Ectodermal cell (in vitro differentiated cells): ENCODE measurements around the gene UNKL.

Experiments
- H3K27ac ChIP-seq: 2 replicates; pipeline ENCODE4 v1.7.0; 2013; ENCODE audit warnings: mild to moderate bottlenecking, low read depth, low read length; ENCODE audit not compliant: insufficient read depth, poor library complexity, severe bottlenecking
- H3K27me3 ChIP-seq: 2 replicates; pipeline ENCODE4 v1.7.0; 2013; ENCODE audit warnings: mild to moderate bottlenecking, low read length; ENCODE audit not compliant: insufficient read depth, control insufficient read depth, poor library complexity, severe bottlenecking
- H3K36me3 ChIP-seq: one replicate; pipeline ENCODE4 v1.7.0; 2013; ENCODE audit warnings: low read length; ENCODE audit not compliant: control insufficient read depth, insufficient read depth
- H3K4me1 ChIP-seq: one replicate; pipeline ENCODE4 v1.7.0; 2013; ENCODE audit warnings: low read length; ENCODE audit not compliant: control insufficient read depth, insufficient read depth
- H3K4me3 ChIP-seq: 2 replicates; pipeline ENCODE4 v1.7.0; 2013; ENCODE audit warnings: low read depth, low read length, control low read depth; ENCODE audit not compliant: insufficient read depth
- H3K9me3 ChIP-seq: 2 replicates; pipeline ENCODE4 v1.7.0; 2013; ENCODE audit warnings: mild to moderate bottlenecking, low read length, moderate library complexity; ENCODE audit not compliant: control insufficient read depth
- WGBS, 2 experiments: methylation state at CpG; one replicate each; pipeline ENCODE4 v1.1.7; 2013; ENCODE audit warnings: missing lambda C conversion rate in 2 of 2; 5-methylcytosine and 5-hydroxymethylcytosine counted together

Gene UNKL

DNA sequence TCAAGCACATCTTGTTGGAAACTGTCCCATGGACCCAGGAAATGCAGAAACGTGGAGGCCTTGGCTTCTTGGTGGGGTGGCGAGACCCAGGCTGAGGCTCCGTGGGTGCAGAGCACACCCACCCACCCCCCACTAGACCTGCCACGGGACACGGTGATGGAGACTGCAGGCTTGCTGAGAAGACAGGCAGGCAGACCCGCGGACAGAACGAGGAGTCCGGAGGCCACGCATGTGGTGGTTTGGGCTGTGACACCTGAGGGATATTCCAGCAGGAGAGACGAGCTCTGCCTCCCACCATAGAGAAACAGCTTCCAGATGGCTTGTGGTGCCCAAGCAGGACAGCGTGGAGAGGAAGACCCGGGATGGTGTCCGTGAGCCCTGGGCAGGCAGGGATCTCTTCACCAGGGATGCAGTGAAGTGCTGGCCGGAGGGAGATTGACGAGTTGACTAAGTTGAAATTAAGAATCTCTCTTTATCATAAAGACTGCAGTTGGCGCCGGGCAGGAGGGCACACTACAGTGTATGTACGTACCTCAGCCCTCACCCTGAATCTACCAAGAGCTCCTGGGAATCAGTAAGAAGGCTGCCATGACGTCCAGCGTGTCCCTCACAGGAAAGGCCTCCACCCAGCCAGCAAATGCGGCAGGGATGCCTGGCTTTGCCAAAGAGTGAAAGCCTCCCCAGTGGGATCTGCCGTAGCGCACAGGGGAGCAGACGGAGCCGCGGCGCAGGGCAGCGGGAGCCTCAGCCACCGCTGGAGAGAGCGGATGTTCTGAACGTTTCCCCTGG is 96.8 kb downstream of the UNKL start:
- Histone ChIP-seq H3K36me3 (peaks cover 74% of the 10 kb centered on the region), H3K27me3 (no peaks in the 10 kb centered on the region), H3K27ac (no peak overlapping the region), H3K4me1 (no peaks in the 10 kb centered on the region), H3K9me3 (no peaks in the 10 kb centered on the region), H3K4me3 (no peak overlapping the region)
- 96 to 97% methylated on average over 32 of the region's 32 CpGs for WGBS, 2 experiments

DNA sequence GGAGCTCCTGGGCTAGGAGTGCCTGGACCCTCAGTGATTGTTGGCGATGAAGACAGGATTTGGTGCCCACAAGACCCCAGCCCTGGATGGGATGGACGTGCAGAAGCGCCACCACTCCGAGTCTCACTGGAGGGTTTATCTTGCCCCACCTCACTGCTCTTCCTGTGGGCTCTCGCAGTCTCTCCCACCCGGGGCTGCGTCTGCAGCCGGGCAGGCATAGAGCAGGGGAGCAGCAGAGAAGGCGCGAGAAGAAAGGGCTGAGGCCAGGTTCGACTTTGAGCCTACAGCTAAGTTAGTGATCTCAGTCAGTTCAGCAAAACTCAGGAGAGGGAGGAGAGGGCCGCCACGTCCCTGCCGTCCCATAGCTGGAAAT is 98.5 kb downstream of the UNKL start:
- Histone ChIP-seq H3K4me3 (no peak overlapping the region), H3K27me3 (no peaks in the 10 kb centered on the region), H3K4me1 (peaks cover 12% of the 10 kb centered on the region), H3K27ac (no peak overlapping the region), H3K9me3 (no peaks in the 10 kb centered on the region), H3K36me3 (peaks cover 78% of the 10 kb centered on the region)
- 97 to 98% methylated on average over 14 of the region's 14 CpGs for WGBS, 2 experiments

DNA sequence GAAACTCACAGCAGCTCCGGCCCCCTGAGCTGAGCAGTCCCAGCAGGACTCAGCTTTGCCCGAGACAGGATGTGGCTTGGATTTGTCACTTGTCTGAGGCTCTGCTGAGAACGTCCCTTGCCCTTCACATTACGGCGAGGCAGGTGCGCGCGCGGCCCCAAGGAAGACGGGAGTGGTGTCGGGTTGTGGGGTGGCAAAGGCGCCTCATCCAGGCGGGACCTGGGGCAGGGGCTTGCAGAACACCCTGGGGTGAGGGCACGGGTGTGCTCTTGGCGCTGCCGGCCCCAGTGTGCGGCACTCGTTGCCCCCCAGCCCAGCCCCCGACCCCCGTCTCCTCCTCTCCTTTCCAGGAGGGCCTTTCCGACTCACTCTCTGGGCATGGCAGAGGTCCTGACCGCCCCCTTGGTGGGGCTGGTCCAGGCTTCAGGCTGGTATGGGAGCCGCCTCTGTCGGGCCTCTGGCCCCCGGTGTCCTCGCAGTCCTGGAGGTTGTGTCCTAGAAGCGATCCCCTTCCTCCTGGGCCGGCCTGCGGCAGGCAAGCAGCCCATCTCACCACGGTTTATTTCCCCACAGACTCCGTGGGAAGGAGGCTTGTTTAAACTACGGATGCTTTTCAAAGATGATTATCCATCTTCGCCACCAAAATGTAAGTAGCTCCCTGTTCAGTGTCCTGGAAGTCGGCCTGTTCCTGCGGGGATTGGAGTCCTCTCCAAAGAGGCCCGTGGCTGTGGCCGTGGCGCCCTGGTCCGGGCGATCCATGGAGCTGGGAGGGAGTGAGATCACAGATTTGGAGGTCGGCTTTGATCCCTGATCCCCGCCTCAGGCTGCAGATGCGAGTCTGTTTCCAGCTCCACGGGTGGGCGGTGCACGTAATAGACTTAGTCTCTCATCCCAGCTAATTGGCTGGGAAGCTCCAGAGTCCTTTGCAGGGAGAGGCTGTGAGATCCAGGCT is 99.1 kb downstream of the UNKL start:
- Histone ChIP-seq H3K27ac (no peak overlapping the region), H3K4me3 (no peak overlapping the region), H3K27me3 (no peaks in the 10 kb centered on the region), H3K36me3 (peaks cover 72% of the 10 kb centered on the region), H3K9me3 (no peaks in the 10 kb centered on the region), H3K4me1 (peaks cover 12% of the 10 kb centered on the region)
- WGBS, 2 experiments: 90% methylated on average over 46 of the region's 46 CpGs

DNA sequence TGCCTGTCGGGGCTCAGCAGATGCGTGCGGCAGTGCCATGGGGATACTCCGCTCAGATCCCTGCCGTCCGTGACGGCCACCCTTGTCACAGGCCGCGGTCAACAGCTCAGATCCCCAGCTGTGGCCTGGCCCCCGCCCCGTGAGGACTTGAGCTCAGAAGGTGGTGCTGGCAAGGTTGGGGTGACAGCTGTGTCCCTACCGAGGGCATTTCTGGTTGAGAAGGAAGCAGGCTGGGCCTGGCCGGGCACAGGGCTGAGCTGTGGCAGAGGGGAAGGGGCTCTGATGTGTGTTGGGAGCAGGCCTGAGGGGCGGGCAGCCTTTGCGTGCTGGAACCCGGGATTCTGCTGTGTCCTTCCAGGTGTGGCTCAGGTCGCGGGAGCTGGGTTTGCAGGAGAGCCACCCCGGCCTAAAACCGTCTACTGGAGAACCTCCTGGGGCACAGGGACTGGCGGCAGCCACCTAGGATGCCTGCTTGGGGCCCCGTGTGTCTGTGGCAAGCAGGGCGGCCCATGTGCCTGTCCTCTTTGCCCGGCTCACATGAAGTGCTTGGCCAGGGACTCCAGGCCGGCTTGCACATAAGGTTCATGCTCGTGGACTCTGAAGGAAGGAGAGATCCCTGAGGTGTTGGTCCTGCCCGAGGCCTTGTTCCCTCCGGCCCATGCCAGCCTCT is 100.0 kb downstream of the UNKL start:
- H3K27ac ChIP-seq: no peak overlapping the region
- WGBS, 2 experiments: 96 to 97% methylated on average over 28 of the region's 28 CpGs
- peaks cover 63% of the 10 kb centered on the region for H3K36me3 ChIP-seq
- H3K4me1 ChIP-seq: peaks cover 12% of the 10 kb centered on the region
- no peaks in the 10 kb centered on the region for H3K9me3 ChIP-seq
- no peak overlapping the region for H3K4me3 ChIP-seq
- H3K27me3 ChIP-seq: no peaks in the 10 kb centered on the region

DNA sequence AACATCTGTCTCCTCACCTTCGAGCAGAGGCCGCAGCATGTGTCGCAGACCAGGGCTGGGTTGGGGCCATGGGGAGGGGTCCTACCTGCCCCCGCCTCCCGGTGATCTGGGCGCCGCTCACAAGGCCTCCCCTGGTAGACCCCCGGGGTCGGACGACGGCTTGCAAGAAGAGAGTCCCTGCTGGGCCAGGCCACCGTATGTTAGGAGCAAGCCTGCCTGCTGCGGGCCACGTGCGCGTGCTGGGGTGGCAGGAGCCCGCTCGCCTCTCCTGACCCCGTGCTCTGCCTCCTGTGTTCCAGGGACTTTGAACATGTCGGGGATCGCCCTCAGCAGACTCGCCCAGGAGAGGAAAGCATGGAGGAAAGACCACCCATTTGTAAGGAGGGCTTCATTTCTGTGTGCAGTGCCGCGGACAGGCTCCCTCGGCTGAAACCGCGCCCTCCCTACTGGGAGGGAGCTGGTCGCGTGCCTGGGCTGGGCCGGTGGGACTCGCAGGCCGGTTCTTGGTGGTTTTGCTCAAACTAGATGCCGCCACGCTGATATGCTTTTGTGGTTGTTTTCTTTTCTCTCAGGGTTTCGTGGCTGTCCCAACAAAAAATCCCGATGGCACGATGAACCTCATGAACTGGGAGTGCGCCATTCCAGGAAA is 100.7 kb downstream of the UNKL start:
- WGBS, 2 experiments: 93% methylated on average over 38 of the region's 38 CpGs
- no peaks in the 10 kb centered on the region for H3K9me3 ChIP-seq

More for the DNA sequence above, 100.7 kb downstream of the UNKL start:
- Histone ChIP-seq H3K36me3 (peaks cover 57% of the 10 kb centered on the region), H3K4me3 (no peak overlapping the region), H3K27ac (no peak overlapping the region), H3K27me3 (no peaks in the 10 kb centered on the region), H3K4me1 (peaks cover 12% of the 10 kb centered on the region)
